HEK293 (cell line): ENCODE data around the gene PTPRN.

ENCODE experiments used
- CTCF ChIA-PET: fragments of 350-600 bp; formaldehyde crosslinking; extraction: SDS; loops from one replicate; lab custom pipeline; 2021; ENCODE audit warnings: antibody characterized with exemption; lab: Yijun Ruan, JAX
- POLR2A ChIA-PET: fragments of 300-600 bp; formaldehyde crosslinking; extraction: SDS; loops from one replicate; lab custom pipeline; 2020; ENCODE audit warnings: antibody characterized with exemption, inconsistent platforms; lab: Yijun Ruan, JAX
- H3K27ac ChIP-seq: fragments of 200-500 bp; sonication (Bioruptor generic); 2 replicates; pipeline ENCODE4 v1.5.1; 2014; ENCODE audit warnings: low read depth, low read length, control low read depth, inconsistent platforms; ENCODE audit errors: extremely low read depth
- H3K36me3 ChIP-seq, 2 experiments: fragments of 200-500 bp in 1 of 2; sonication (Bioruptor generic) in 1 of 2; 1 replicate in 1 of 2; 2 replicates in 1 of 2; pipeline ENCODE4 v1.5.1; 2014 to 2017; ENCODE audit warnings: inconsistent platforms in 2 of 2, low read length in 2 of 2; ENCODE audit not compliant: control insufficient read depth in 2 of 2, insufficient read depth in 1 of 2
- H3K4me1 ChIP-seq: fragments of 200-500 bp; sonication (Bioruptor generic); 2 replicates; pipeline ENCODE4 v1.5.1; 2014; ENCODE audit warnings: mild to moderate bottlenecking, low read length, inconsistent platforms; ENCODE audit not compliant: control insufficient read depth, insufficient read depth
- H3K4me3 ChIP-seq: 2 replicates; pipeline ENCODE4 v1.5.1; 2011; ENCODE audit warnings: low read depth, mild to moderate bottlenecking, control low read depth, low read length, moderate library complexity
- H3K9me3 ChIP-seq: fragments of 200-500 bp; sonication (Bioruptor generic); 2 replicates; pipeline ENCODE4 v1.5.1; 2014; ENCODE audit warnings: low read depth, low read length, inconsistent platforms; ENCODE audit not compliant: control insufficient read depth, insufficient read depth
- PATZ1 ChIP-seq: fragments of 450-650 bp; formaldehyde crosslinking; IDR thresholded peaks from 2 replicates; pipeline ENCODE4 v1.5.1; 2016; ENCODE audit warnings: missing biosample characterization, missing genetic modification characterization
- PRDM2 ChIP-seq: fragments of 450-650 bp; formaldehyde crosslinking; IDR thresholded peaks from 2 replicates; pipeline ENCODE4 v1.5.1; 2016; ENCODE audit warnings: missing biosample characterization, missing genetic modification characterization, borderline replicate concordance
- SETDB1 ChIP-seq: IDR thresholded peaks from one replicate; pipeline ENCODE4 v1.6.1; 2017; ENCODE audit warnings: mild to moderate bottlenecking, low read length, moderate library complexity, mixed read lengths; ENCODE audit not compliant: insufficient read length
- ZNF112 ChIP-seq: fragments of 450-650 bp; formaldehyde crosslinking; IDR thresholded peaks from 2 replicates; pipeline ENCODE4 v1.5.0; 2017; ENCODE audit warnings: missing biosample characterization, missing genetic modification characterization
- ZNF184 ChIP-seq: fragments of 450-650 bp; IDR thresholded peaks from 2 replicates; pipeline ENCODE4 v1.5.1; 2018; ENCODE audit warnings: missing biosample characterization, mild to moderate bottlenecking, missing genetic modification characterization
- ZNF292 ChIP-seq: fragments of 450-650 bp; formaldehyde crosslinking; IDR thresholded peaks from 2 replicates; pipeline ENCODE4 v1.5.1; 2016; ENCODE audit warnings: low read depth, missing biosample characterization, missing genetic modification characterization, borderline replicate concordance
- ZNF335 ChIP-seq: fragments of 450-650 bp; formaldehyde crosslinking; conservative IDR thresholded peaks from 2 replicates; pipeline ENCODE4 v1.5.1; 2016; ENCODE audit warnings: missing biosample characterization, missing genetic modification characterization
- ZNF513 ChIP-seq: fragments of 450-650 bp; IDR thresholded peaks from 2 replicates; pipeline ENCODE4 v1.5.1; 2018; ENCODE audit warnings: missing biosample characterization, missing genetic modification characterization
- ZNF548 ChIP-seq: fragments of 450-650 bp; formaldehyde crosslinking; IDR thresholded peaks from 2 replicates; pipeline ENCODE4 v1.5.1; 2016; ENCODE audit warnings: missing biosample characterization, missing genetic modification characterization
- ZNF560 ChIP-seq: fragments of 450-650 bp; formaldehyde crosslinking; IDR thresholded peaks from 2 replicates; pipeline ENCODE4 v1.5.1; 2017; ENCODE audit warnings: missing biosample characterization, missing genetic modification characterization, borderline replicate concordance
- ZNF791 ChIP-seq: fragments of 450-650 bp; formaldehyde crosslinking; IDR thresholded peaks from 2 replicates; pipeline ENCODE4 v1.5.1; 2016; ENCODE audit warnings: missing biosample characterization, missing genetic modification characterization

The PTPRN gene

GRCh38 chr2:219331560-219332213 is 22.5 kb upstream of the PTPRN start (continued):
- TF ChIP-seq PRDM2 (tag by site-specific recombination) = no peak

- no peak for TF ChIP-seq ZNF548 (tag by site-specific recombination)
- TF ChIP-seq ZNF335 (tag by site-specific recombination) = no peak
- Histone ChIP-seq H3K4me1 (no peaks in the 10 kb centered on the region), H3K4me3 (no peak overlapping the region), H3K9me3 (no peaks in the 10 kb centered on the region), H3K36me3 (no peaks in the 10 kb centered on the region), H3K27ac (no peak overlapping the region)
- CTCF ChIA-PET = interaction anchor here (0.5 to 0.8 kb wide), 3 partner anchors 213 to 1293 kb away, joined by 3 to 4 read pairs (median 3); no protein-coding TSS in a partner anchor
- POLR2A ChIA-PET = no interaction called here
Measured at GRCh38 chr2:219327719-219328118, 18.5 kb upstream of the PTPRN start.

DNA sequence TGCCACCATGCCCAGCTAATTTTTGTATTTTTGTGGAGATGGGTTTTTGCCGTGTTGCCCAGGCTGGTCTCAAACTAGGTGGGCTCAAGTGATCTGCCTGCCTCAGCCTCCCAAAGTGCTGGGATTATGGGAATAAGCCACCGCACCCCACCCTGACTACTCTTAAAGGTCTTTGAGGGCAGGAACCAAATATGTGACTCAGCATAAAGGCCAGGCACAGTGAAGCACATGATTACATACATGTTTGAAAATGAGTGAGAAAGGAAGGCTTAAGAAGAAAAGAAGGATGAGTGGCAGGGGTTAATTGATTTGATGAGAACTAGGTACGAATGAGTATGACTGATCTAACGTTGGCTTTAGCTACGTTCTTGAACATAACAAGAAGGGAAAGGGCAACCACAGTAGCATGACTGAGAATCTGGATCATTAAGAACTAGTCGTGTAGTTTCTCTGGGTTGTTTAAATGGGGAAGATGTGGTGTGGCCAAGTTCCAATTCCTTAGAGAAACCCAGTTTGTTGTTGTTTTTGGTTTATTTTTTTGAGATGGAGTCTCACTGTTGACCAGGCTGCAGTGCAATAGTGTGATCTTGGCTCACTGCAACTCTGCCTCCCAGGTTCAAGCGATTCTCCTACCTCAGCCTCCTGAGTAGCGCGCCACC is 16.6 kb upstream of the PTPRN start:
- TF ChIP-seq ZNF791 (tag by site-specific recombination) = no peak
- TF ChIP-seq ZNF513 (tag by site-specific recombination) = no peak
- TF ChIP-seq ZNF560 = no peak
- no peak for TF ChIP-seq ZNF112
- no peak for TF ChIP-seq SETDB1
- TF ChIP-seq ZNF184 (tag by site-specific recombination) = no peak
- TF ChIP-seq ZNF292 (tag by site-specific recombination) = no peak
- TF ChIP-seq PATZ1 = no peak
- TF ChIP-seq, all 188 proteins: peak for 0
- Histone ChIP-seq H3K36me3 (no peaks in the 10 kb centered on the region), H3K27ac (no peak overlapping the region), H3K4me3 (no peak overlapping the region), H3K4me1 (no peaks in the 10 kb centered on the region), H3K9me3 (no peaks in the 10 kb centered on the region)
- POLR2A ChIA-PET = no interaction called here
- CTCF ChIA-PET = interaction anchor here (0.6 kb wide), 1 partner anchor 148 kb away, joined by 4 read pairs; no protein-coding TSS in a partner anchor
